ENCODE results near the gene DOK1.

The DOK1 gene

DNA sequence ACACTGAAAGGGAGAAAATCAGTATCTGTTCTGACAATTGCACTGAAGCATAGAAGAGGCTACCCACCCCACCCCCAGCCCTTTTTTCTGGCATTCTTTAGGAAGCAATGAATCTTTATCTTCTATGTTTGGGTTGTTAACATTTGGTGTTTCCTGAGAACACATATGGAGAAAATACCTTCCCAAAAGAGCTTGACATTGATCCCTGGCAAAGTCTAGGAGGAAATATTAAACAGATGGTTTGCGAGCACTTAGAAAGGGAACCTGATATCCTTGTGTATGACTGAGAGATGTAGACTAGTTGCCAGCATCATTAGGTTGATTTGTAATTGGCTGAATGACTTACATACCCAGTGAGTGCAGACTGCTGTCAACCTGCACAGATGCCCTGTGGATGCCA, 42.9 kb downstream of the DOK1 start:
- DNase-seq (ENCODE audit: low read depth in 2 of 3, low spot score in 2 of 3), result no peak

DNA sequence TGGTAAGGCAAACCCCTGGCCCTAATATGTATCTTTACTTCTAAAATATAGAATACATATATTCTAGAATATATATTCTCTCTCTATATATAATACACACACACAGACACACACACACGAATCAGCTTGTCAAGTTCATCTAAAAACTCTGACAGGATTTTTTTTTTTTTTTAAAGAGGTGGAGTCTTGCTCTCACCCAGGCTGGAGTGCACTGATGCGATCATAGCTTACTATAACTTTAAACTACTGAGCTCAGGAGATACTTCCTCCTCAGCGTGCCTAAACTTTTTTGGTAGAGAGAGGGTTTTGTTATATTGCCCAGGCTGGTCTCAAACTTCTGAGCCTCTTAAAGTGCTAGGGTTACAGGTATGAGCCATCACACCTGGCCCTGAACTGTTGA, 45.2 kb downstream of the DOK1 start:
- DNase-seq (ENCODE audit: low read depth in 2 of 3, low spot score in 2 of 3), result no peak

DNA sequence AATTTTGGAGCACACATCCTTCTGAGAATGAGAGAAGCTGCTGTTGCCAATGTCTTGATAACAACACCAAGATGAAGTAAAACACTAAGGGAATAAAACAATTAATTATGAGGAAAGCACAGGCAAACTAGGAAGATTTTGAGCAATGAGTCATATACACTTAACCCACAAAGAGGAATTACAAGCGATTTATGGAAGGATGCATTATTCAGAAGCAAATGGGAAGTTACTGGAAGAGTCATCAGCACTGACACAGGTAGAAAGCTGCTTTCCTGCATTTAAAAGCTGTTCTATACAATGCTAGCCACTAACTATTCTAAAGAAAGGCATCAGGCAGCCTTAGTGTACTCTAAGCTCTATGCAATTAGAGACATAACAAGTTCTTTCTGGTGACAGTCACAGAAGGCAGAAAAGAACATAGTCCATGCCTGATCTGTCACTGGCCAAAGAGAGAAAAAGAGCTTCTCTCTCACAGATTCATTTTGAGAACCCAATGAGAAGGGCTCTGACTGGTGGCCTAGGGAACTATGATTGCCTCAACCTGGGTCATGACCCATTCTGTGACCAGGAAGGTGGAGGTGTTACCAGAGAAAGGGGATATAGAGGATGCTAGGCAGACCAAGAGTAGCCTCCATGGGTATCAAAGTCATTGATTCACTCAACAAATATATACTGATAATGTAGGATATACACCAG, 48.2 kb downstream of the DOK1 start:
- DNase-seq (ENCODE audit: low read depth in 2 of 3, low spot score in 2 of 3), result no peak

DNA sequence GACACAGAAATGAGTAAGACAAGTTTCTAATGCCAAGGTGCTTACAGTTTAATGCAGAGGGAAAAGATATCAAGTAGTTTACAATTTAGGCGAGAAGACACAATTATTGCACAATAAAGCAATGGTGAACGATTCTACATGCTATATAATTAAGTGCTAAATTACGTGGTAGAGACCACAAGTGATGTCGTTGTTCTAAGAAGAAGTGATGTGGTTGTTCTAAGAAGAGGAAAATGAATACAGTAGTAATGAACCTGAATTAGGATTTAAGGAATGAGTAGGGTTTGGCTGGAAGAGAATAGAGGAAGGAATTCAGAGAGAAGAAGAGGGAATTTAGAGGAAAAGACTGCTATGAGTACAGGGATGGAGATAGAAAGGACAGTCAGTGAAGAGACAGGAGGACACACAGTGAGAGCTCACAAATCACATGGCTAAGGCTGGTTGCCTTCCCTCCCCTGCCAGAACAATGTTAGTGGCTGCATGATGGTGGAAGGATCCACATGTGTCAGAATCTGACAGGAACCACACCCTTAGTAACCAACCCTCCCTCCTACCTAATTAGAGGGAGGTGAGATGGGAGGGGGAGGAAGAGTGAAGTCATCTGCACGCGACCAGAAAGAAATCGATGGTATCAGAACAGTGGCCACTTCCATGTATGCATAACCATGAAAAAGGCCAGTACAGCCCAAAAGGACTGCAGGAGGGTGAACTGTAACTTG, 48.9 kb downstream of the DOK1 start:
- DNase-seq (ENCODE audit: low read depth in 2 of 3, low spot score in 2 of 3), result no peak

DNA sequence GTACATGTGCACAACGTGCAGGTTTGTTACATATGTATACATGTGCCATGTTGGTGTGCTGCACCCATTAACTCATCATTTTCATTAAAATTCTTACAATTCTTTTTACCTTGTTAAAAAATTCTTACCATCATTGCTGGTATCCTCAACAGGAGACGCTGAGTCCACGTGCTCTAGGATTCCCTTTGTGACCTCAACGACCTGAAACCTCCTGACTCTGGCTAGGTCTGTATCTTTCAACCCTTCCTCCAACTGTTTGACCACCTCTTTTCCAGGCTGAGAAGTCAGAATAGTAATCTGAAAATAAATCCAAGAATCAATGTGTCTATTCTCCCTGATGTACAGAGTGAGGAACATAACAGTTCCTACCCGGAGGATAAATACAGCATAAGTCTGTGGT, 52.4 kb downstream of the DOK1 start:
- DNase-seq (ENCODE audit: low read depth in 2 of 3, low spot score in 2 of 3), result no peak
